ENCODE results near the gene WDFY4. TPM values are rescaled to one million over a fixed set of nuclear protein-coding genes. Genes with fewer than 3 reads are reported as not detected.

WDFY4 gene
- polyA plus RNA-seq, 1 donor (not counting 4 experiments of a cell fraction or from before 2014, with no cell fraction given): 0.04 TPM

GRCh38 chr10:48651839-48652238 lies 32.8 kb upstream of the WDFY4 start:
- no peaks in the 10 kb centered on the region for H3K9me3 ChIP-seq (ENCODE audit: control insufficient read depth, low read depth, low read length)
- no peak overlapping the region for H2AFZ ChIP-seq (ENCODE audit: control insufficient read depth, low read length)
- peaks cover 34% of the 10 kb centered on the region for H3K27me3 ChIP-seq (ENCODE audit: control insufficient read depth, extremely low read depth, insufficient read depth, low read length)
- dilution Hi-C loops (cut with MboI; ENCODE audit: extremely low pct_ligation_motif_present, low sequenced_read_pairs): no loop called here
- TF ChIP-seq CTCF (optimal IDR thresholded peaks at IDR 0.05 in 1 of 3, IDR thresholded peaks at IDR 0.05 in 1 of 3, conservative IDR thresholded peaks at IDR 0.05 in 1 of 3; ENCODE audit: extremely low read depth in 1 of 3, insufficient read depth in 2 of 3, low read length in 3 of 3): no peak
- no peak for TF ChIP-seq EZH2 (IDR thresholded peaks at IDR 0.05; ENCODE audit: low read length)
- no peaks in the 10 kb centered on the region for H3K9me1 ChIP-seq (ENCODE audit: control insufficient read depth, extremely low read depth, insufficient read depth, low read length)
- no peaks in the 10 kb centered on the region for H3K79me2 ChIP-seq (ENCODE audit: control insufficient read depth, insufficient read depth, low read length)
- DNase-seq (ENCODE audit: low read depth, low spot score) (no peak), FAIRE-seq (no peak)
- no peak overlapping the region for H3K4me2 ChIP-seq (ENCODE audit: control insufficient read depth, extremely low read depth, insufficient read depth, low read depth, low read length)
- no peak overlapping the region for H3K27ac ChIP-seq (ENCODE audit: control insufficient read depth, insufficient read depth, low read length)
- H3K4me1 ChIP-seq (ENCODE audit: control insufficient read depth, extremely low read depth, insufficient read depth, low read length): peaks cover 12% of the 10 kb centered on the region
- no peak overlapping the region for H3K9ac ChIP-seq (ENCODE audit: control insufficient read depth, extremely low read depth, insufficient read depth, low read length)
- H3K36me3 ChIP-seq (ENCODE audit: control insufficient read depth in 2 of 2, extremely low read depth in 1 of 2, insufficient read depth in 2 of 2, low read length in 2 of 2): no peaks in the 10 kb centered on the region
- no peaks in the 10 kb centered on the region for H4K20me1 ChIP-seq (ENCODE audit: control insufficient read depth, extremely low read depth, insufficient read depth, low read length)
- no peak overlapping the region for H3K4me3 ChIP-seq (ENCODE audit: control insufficient read depth in 2 of 3, extremely low read depth in 1 of 3, insufficient read depth in 2 of 3, low read depth in 1 of 3, low read length in 3 of 3)

DNA sequence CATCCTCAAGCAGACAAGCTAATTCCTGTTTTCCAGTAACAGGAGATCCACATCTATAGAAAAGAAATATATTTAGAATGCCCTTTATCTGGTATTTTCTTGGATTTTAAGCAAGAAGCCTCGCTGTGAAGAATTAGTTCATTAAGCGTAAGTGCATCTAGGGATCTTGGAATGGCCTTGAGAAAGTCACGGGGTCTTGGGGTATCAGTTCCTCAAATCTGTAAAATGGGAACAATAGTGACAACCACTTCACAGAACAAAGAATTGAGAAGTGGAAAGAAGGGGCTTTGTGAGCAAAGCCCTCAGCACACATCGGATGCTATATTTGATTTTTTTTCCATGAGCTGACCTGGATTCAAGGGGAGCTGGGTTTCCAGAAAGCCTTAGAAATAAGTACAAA lies 32.3 kb upstream of the WDFY4 start:
- Histone ChIP-seq H3K9me1 (ENCODE audit: control insufficient read depth, extremely low read depth, insufficient read depth, low read length) (no peaks in the 10 kb centered on the region), H3K27ac (ENCODE audit: control insufficient read depth, insufficient read depth, low read length) (no peak overlapping the region), H3K36me3 (ENCODE audit: control insufficient read depth in 2 of 2, extremely low read depth in 1 of 2, insufficient read depth in 2 of 2, low read length in 2 of 2) (no peaks in the 10 kb centered on the region), H3K4me3 (ENCODE audit: control insufficient read depth in 2 of 3, extremely low read depth in 1 of 3, insufficient read depth in 2 of 3, low read depth in 1 of 3, low read length in 3 of 3) (no peak overlapping the region), H3K27me3 (ENCODE audit: control insufficient read depth, extremely low read depth, insufficient read depth, low read length) (peaks cover 36% of the 10 kb centered on the region), H4K20me1 (ENCODE audit: control insufficient read depth, extremely low read depth, insufficient read depth, low read length) (no peaks in the 10 kb centered on the region), H3K79me2 (ENCODE audit: control insufficient read depth, insufficient read depth, low read length) (no peaks in the 10 kb centered on the region), H3K9me3 (ENCODE audit: control insufficient read depth, low read depth, low read length) (no peaks in the 10 kb centered on the region), H3K4me2 (ENCODE audit: control insufficient read depth, extremely low read depth, insufficient read depth, low read depth, low read length) (no peak overlapping the region), H3K4me1 (ENCODE audit: control insufficient read depth, extremely low read depth, insufficient read depth, low read length) (peaks cover 12% of the 10 kb centered on the region), H2AFZ (ENCODE audit: control insufficient read depth, low read length) (no peak overlapping the region), H3K9ac (ENCODE audit: control insufficient read depth, extremely low read depth, insufficient read depth, low read length) (no peak overlapping the region)
- dilution Hi-C loops (cut with MboI; ENCODE audit: extremely low pct_ligation_motif_present, low sequenced_read_pairs): no loop called here
- no peak for FAIRE-seq
- TF ChIP-seq EZH2 (IDR thresholded peaks at IDR 0.05; ENCODE audit: low read length) (no peak), CTCF (optimal IDR thresholded peaks at IDR 0.05 in 1 of 3, IDR thresholded peaks at IDR 0.05 in 1 of 3, conservative IDR thresholded peaks at IDR 0.05 in 1 of 3; ENCODE audit: extremely low read depth in 1 of 3, insufficient read depth in 2 of 3, low read length in 3 of 3) (no peak)
- DNase-seq (ENCODE audit: low read depth, low spot score): no peak

Data from keratinocyte (primary cell).